SK-N-SH treated with all-trans-retinoic acid at 6 μM for 48 hours (cell line): ENCODE data around the gene FGF23.

Experiments used
- PPARA ChIP-seq: fragments of 250-450 bp; sonication (Bioruptor Pico); IDR thresholded peaks from 2 replicates; pipeline ENCODE4 v1.5.0; 2020; ENCODE audit warnings: mild to moderate bottlenecking, borderline replicate concordance
- SNAI2 ChIP-seq: fragments of 250-450 bp; sonication (Bioruptor Pico); IDR thresholded peaks from 2 replicates; pipeline ENCODE4 v1.5.0; 2020; ENCODE audit warnings: mild to moderate bottlenecking, moderate library complexity
- TOX ChIP-seq: fragments of 250-450 bp; sonication (Bioruptor Pico); IDR thresholded peaks from 2 replicates; pipeline ENCODE4 v1.8.0; 2021; ENCODE audit warnings: mild to moderate bottlenecking, moderate library complexity, borderline replicate concordance
- ZFP30 ChIP-seq: fragments of 450-650 bp; formaldehyde crosslinking; IDR thresholded peaks from 2 replicates; pipeline ENCODE4 v1.5.0; 2022; ENCODE audit warnings: mild to moderate bottlenecking, moderate library complexity

DNA sequence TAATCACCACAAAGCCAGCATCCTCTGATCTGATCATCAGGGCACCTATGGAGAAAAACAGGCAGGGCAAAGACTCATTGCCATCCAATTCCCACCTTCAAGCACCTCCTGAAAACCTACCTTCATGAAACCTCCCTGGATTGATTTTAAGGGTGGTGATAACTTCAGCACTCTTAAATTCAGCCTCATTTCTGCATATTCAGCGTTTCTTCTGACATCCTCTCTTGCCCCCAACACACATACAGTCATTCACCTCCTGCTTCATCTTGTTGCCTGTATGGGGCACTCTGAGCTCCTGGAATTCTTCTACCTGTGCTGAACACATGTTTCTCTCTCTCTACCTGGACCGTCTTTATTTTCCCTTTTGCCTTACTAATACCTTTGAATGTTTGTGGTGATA is 6.9 kb downstream of the FGF23 start:
- no peak for TF ChIP-seq ZFP30
- no peak for TF ChIP-seq SNAI2 (CRISPR knock-in tag)
- no peak for TF ChIP-seq PPARA (CRISPR knock-in tag)
- no peak for TF ChIP-seq TOX (CRISPR knock-in tag)
